Nephron progenitor cell (in vitro differentiated cells): ENCODE measurements around the gene RNGTT.

Experiments used
- DNase-seq: peaks from one replicate; pipeline ENCODE4 v3.0.0; 2021
- H3K27ac Mint-ChIP-seq: 2 replicates; pipeline ENCODE4 v1.8.0; 2021; ENCODE audit warnings: mild to moderate bottlenecking, moderate library complexity, mixed read lengths
- H3K27me3 Mint-ChIP-seq: 2 replicates; pipeline ENCODE4 v1.8.0; 2021; ENCODE audit warnings: mild to moderate bottlenecking, low read depth, mixed read lengths; ENCODE audit not compliant: poor library complexity
- H3K36me3 Mint-ChIP-seq: 2 replicates; pipeline ENCODE4 v1.8.0; 2021; ENCODE audit warnings: low read depth, mixed read lengths
- H3K4me1 Mint-ChIP-seq: 2 replicates; pipeline ENCODE4 v1.8.0; 2021; ENCODE audit warnings: mixed read lengths
- H3K4me3 Mint-ChIP-seq: 2 replicates; pipeline ENCODE4 v1.8.0; 2021; ENCODE audit warnings: mild to moderate bottlenecking, moderate library complexity, mixed read lengths
- H3K9me3 Mint-ChIP-seq: 2 replicates; pipeline ENCODE4 v1.8.0; 2021; ENCODE audit warnings: mild to moderate bottlenecking, moderate library complexity, mixed read lengths
- CTCF ChIP-seq: fragments of 200-600 bp; sonication (generic); IDR thresholded peaks from 2 replicates; pipeline ENCODE4 v1.5.0; 2021; ENCODE audit warnings: antibody characterized with exemption

RNGTT gene

GRCh38 chr6:88963139-88964090 lies at the start of gene RNGTT:
RNGTT (minus strand) TSS chr6:88963618; CDS start chr6:88963409, 209 bp downstream.
- TF ChIP-seq CTCF: no peak
- H3K27ac Mint-ChIP-seq: peak within 1 kb of the TSS; percentile 98
- H3K9me3 Mint-ChIP-seq: peaks cover 39% of the 10 kb centered on the region
- DNase-seq: peak; percentile 100
- H3K36me3 Mint-ChIP-seq: peaks cover 47% of the 10 kb centered on the region
- H3K27me3 Mint-ChIP-seq: no peaks in the 10 kb centered on the region
- H3K4me3 Mint-ChIP-seq: peak within 1 kb of the TSS; percentile 100
- peaks cover 33% of the 10 kb centered on the region for H3K4me1 Mint-ChIP-seq

GRCh38 chr6:89011436-89011835 lies 48.0 kb upstream of the RNGTT start:
- H3K27ac Mint-ChIP-seq: no peak overlapping the region
- no peak for DNase-seq
- no peaks in the 10 kb centered on the region for H3K36me3 Mint-ChIP-seq

GRCh38 chr6:89010825-89011224 lies 47.4 kb upstream of the RNGTT start:
- Mint-ChIP-seq H3K4me3 (no peak overlapping the region), H3K27me3 (peaks cover 7% of the 10 kb centered on the region), H3K9me3 (no peaks in the 10 kb centered on the region), H3K27ac (no peak overlapping the region), H3K4me1 (peaks cover 11% of the 10 kb centered on the region), H3K36me3 (no peaks in the 10 kb centered on the region)
- no peak for DNase-seq
- TF ChIP-seq CTCF: no peak

More at GRCh38 chr6:89011436-89011835, 48.0 kb upstream of the RNGTT start:
- H3K9me3 Mint-ChIP-seq: peaks cover 2% of the 10 kb centered on the region
- H3K4me3 Mint-ChIP-seq: no peak overlapping the region
- TF ChIP-seq CTCF: no peak
- H3K27me3 Mint-ChIP-seq: peaks cover 7% of the 10 kb centered on the region
- H3K4me1 Mint-ChIP-seq: peaks cover 11% of the 10 kb centered on the region

GRCh38 chr6:89009624-89010059 lies 46.2 kb upstream of the RNGTT start:
- Mint-ChIP-seq H3K36me3 (no peaks in the 10 kb centered on the region), H3K4me3 (no peak overlapping the region), H3K27me3 (peaks cover 7% of the 10 kb centered on the region), H3K27ac (no peak overlapping the region), H3K9me3 (no peaks in the 10 kb centered on the region), H3K4me1 (peaks cover 11% of the 10 kb centered on the region)
- TF ChIP-seq CTCF: no peak
- no peak for DNase-seq

GRCh38 chr6:89008815-89009374 lies 45.5 kb upstream of the RNGTT start:
- Mint-ChIP-seq H3K27me3 (peaks cover 7% of the 10 kb centered on the region), H3K4me1 (peaks cover 11% of the 10 kb centered on the region), H3K4me3 (no peak overlapping the region), H3K36me3 (no peaks in the 10 kb centered on the region), H3K9me3 (no peaks in the 10 kb centered on the region), H3K27ac (no peak overlapping the region)
- DNase-seq: no peak
- TF ChIP-seq CTCF: no peak
